GM12872 (cell line): ENCODE results near the gene LMAN2L.

Experiments used
- CTCF ChIP-seq: IDR thresholded peaks from 3 replicates; pipeline ENCODE4 v1.5.1; 2011; ENCODE audit warnings: low read depth, mild to moderate bottlenecking, low read length, moderate library complexity; ENCODE audit not compliant: insufficient read depth

Gene LMAN2L

GRCh38 chr2:96739633-96740428 is at the start of gene LMAN2L:
Gene LMAN2L, minus strand, starts transcription at chr2:96740064. Its CDS starts 24 bp downstream, at chr2:96740040.
- no peak for TF ChIP-seq CTCF

- TF ChIP-seq CTCF, result no peak
Measured at GRCh38 chr2:96789245-96789617, 49.4 kb upstream of the LMAN2L start.

GRCh38 chr2:96788442-96789244 is 48.8 kb upstream of the LMAN2L start:
- no peak for TF ChIP-seq CTCF

GRCh38 chr2:96787411-96787810 is 47.5 kb upstream of the LMAN2L start:
- TF ChIP-seq CTCF, result no peak

GRCh38 chr2:96783388-96783787 is 43.5 kb upstream of the LMAN2L start:
- no peak for TF ChIP-seq CTCF

- no peak for TF ChIP-seq CTCF
Measured at GRCh38 chr2:96775160-96775559, 35.3 kb upstream of the LMAN2L start.

- no peak for TF ChIP-seq CTCF
Measured at GRCh38 chr2:96773922-96774321, 34.1 kb upstream of the LMAN2L start.
